ENCODE measurements around the gene NECAB2. TPM values are rescaled to one million over a fixed set of nuclear protein-coding genes. Genes with fewer than 3 reads are reported as not detected.

The NECAB2 gene
- total and polyA plus RNA-seq, 2 of the 8 experiments (the other 6 are each of a cell fraction or from before 2014, with no cell fraction given), result 3.6 to 4.2 TPM

GRCh38 chr16:84029297-84030047, 61.4 kb downstream of the NECAB2 start:
- Histone ChIP-seq H3K18ac (ENCODE audit: extremely low read depth, low read length) (no peak overlapping the region), H3K36me3 (ENCODE audit: control insufficient read depth in 2 of 4, insufficient read depth in 4 of 4, low read length in 3 of 4) (no peaks in the 10 kb centered on the region), H2BK120ac (replicated peaks; ENCODE audit: low read depth, low read length) (no peak overlapping the region), H3K27ac (ENCODE audit: low read depth, low read length) (no peak overlapping the region), H3K9me3 (ENCODE audit: insufficient read depth in 2 of 2, low read depth in 1 of 2, low read length in 1 of 2) (no peaks in the 10 kb centered on the region), H3K4me1 (replicated peaks in 1 of 4; ENCODE audit: control insufficient read depth in 3 of 4, insufficient read depth in 4 of 4, low read length in 3 of 4) (peaks cover 0 to 8% (median 0%) of the 10 kb centered on the region in 4 experiments; a peak in 3 of 7 replicates), H4K5ac (ENCODE audit: insufficient read length, low read depth, low read length) (no peak overlapping the region), H3K56ac (replicated peaks; ENCODE audit: insufficient read length, low read depth, low read length) (no peak overlapping the region), H3K4ac (replicated peaks; ENCODE audit: insufficient read length, low read depth, low read length) (no peak overlapping the region), H2BK12ac (ENCODE audit: low read depth, low read length) (no peak overlapping the region), H4K8ac (ENCODE audit: extremely low read depth, insufficient read depth, low read length) (no peak overlapping the region), H4K91ac (replicated peaks; ENCODE audit: insufficient read length, low read length) (no peak overlapping the region), H3K79me2 (ENCODE audit: control insufficient read depth in 1 of 2, insufficient read depth in 2 of 2, low read length in 2 of 2) (no peaks in the 10 kb centered on the region), H2BK15ac (ENCODE audit: low read length) (no peak overlapping the region), H3K4me2 (ENCODE audit: insufficient read depth in 1 of 2, low read depth in 2 of 2, low read length in 2 of 2) (no peak overlapping the region), H3K27me3 (replicated peaks in 1 of 4; ENCODE audit: control insufficient read depth in 3 of 4, extremely low read depth in 1 of 4, insufficient read depth in 3 of 4, low read length in 3 of 4) (no peaks in the 10 kb centered on the region), H4K20me1 (replicated peaks in 1 of 2; ENCODE audit: control insufficient read depth in 1 of 2, insufficient read depth in 2 of 2, low read length in 2 of 2) (no peaks in the 10 kb centered on the region), H3K79me1 (ENCODE audit: low read depth, low read length) (no peaks in the 10 kb centered on the region), H2AK5ac (ENCODE audit: low read depth, low read length) (no peak overlapping the region), H3K4me3 (ENCODE audit: extremely low read depth in 1 of 4, insufficient read depth in 2 of 4, low read depth in 3 of 4, low read length in 4 of 4) (no peak overlapping the region), H2BK20ac (ENCODE audit: low read length) (no peak overlapping the region), H3K9ac (replicated peaks in 1 of 4; ENCODE audit: extremely low read depth in 1 of 4, low read depth in 3 of 4, low read length in 3 of 4) (no peak overlapping the region), H2BK5ac (ENCODE audit: low read depth, low read length) (no peak overlapping the region), H3K23ac (ENCODE audit: insufficient read length) (no peak overlapping the region), H3K14ac (ENCODE audit: insufficient read length) (no peak overlapping the region), H3K23me2 (ENCODE audit: low read depth, low read length) (no peaks in the 10 kb centered on the region; the same call in 1 of the 2 replicates), H2AFZ (ENCODE audit: low read length) (no peak overlapping the region)
- FAIRE-seq (no peak), DNase-seq (ENCODE audit: low read depth in 1 of 2, low spot score in 2 of 2) (no peak)
- ChIA-PET CTCF (ENCODE audit: partially characterized antibody) (interaction anchor here (0.8 to 5.1 kb wide), 4 partner anchors 9 to 73 kb away, joined by 3 to 31 read pairs (median 4); partner anchors contain the start of gene SLC38A8), POLR2A (ENCODE audit: partially characterized antibody) (interaction anchor here (0.9 kb wide), 1 partner anchor 103 kb away, joined by 3 read pairs; no protein-coding TSS in a partner anchor)
- no peak for TF ChIP-seq RAD21 (IDR thresholded peaks at IDR 0.05 in 1 of 2, conservative IDR thresholded peaks at IDR 0.05 in 1 of 2; ENCODE audit: low read depth in 2 of 2, low read length in 2 of 2)
- WGBS, 2 experiments (ENCODE audit: extremely low coverage in 1 of 2, insufficient coverage in 1 of 2, insufficient read length in 1 of 2, insufficient replicate concordance in 2 of 2, low coverage in 1 of 2, low lambda C conversion rate in 2 of 2, missing lambda C conversion rate in 1 of 2), result 92% methylated on average over 14 of the region's 14 CpGs; no CpG with 5 or more reads in 1 of the 2 experiments
